ENCODE measurements around the gene CC2D1A.
"Not testable (repeated sequence)": the region's sequence is repeated elsewhere in the genome, so short reads cannot be mapped to it uniquely, and the experiment has no call there.

Gene CC2D1A

GRCh38 chr19:13968383-13968935 lies 62.5 kb downstream of the CC2D1A start:
- no peak for FAIRE-seq
- no peak for TF ChIP-seq POLR2A (IDR thresholded peaks at IDR 0.05; ENCODE audit: low read depth, low read length)
- TF ChIP-seq PAX5 (IDR thresholded peaks at IDR 0.05; ENCODE audit: insufficient read depth, low read length, severe bottlenecking) = no peak
- no peak for TF ChIP-seq SPI1 (IDR thresholded peaks at IDR 0.05; ENCODE audit: low read depth, low read length)
- TF ChIP-seq POLR2AphosphoS5 (IDR thresholded peaks at IDR 0.05; ENCODE audit: low read depth, low read length) = no peak
- no peak for TF ChIP-seq TAF1 (IDR thresholded peaks at IDR 0.05; ENCODE audit: low read depth, low read length)
- no peak for TF ChIP-seq POU2F2 (IDR thresholded peaks at IDR 0.05; ENCODE audit: low read depth, low read length)

GRCh38 chr19:13968999-13969398 lies 63.0 kb downstream of the CC2D1A start:
- FAIRE-seq (no peak), DNase-seq (ENCODE audit: insufficient read length, low spot score) (no peak)
- TF ChIP-seq POU2F2 (IDR thresholded peaks at IDR 0.05; ENCODE audit: low read depth, low read length) (no peak), SPI1 (IDR thresholded peaks at IDR 0.05; ENCODE audit: low read depth, low read length) (no peak), POLR2AphosphoS5 (IDR thresholded peaks at IDR 0.05; ENCODE audit: low read depth, low read length) (no peak), POLR2A (IDR thresholded peaks at IDR 0.05; ENCODE audit: low read depth, low read length) (no peak), TAF1 (IDR thresholded peaks at IDR 0.05; ENCODE audit: low read depth, low read length) (no peak), PAX5 (IDR thresholded peaks at IDR 0.05; ENCODE audit: insufficient read depth, low read length, severe bottlenecking) (no peak)

More at GRCh38 chr19:13968383-13968935, 62.5 kb downstream of the CC2D1A start:
- DNase-seq (ENCODE audit: insufficient read length, low spot score) = no peak

- no peak for DNase-seq (ENCODE audit: insufficient read length, low spot score)
- no peak for TF ChIP-seq POLR2AphosphoS5 (IDR thresholded peaks at IDR 0.05; ENCODE audit: low read depth, low read length)
- TF ChIP-seq TAF1 (IDR thresholded peaks at IDR 0.05; ENCODE audit: low read depth, low read length) = no peak
- no peak for TF ChIP-seq PAX5 (IDR thresholded peaks at IDR 0.05; ENCODE audit: insufficient read depth, low read length, severe bottlenecking)
- TF ChIP-seq SPI1 (IDR thresholded peaks at IDR 0.05; ENCODE audit: low read depth, low read length) = no peak
- no peak for TF ChIP-seq POU2F2 (IDR thresholded peaks at IDR 0.05; ENCODE audit: low read depth, low read length)
- TF ChIP-seq POLR2A (IDR thresholded peaks at IDR 0.05; ENCODE audit: low read depth, low read length) = no peak
These were observed 63.9 kb downstream of the CC2D1A start for GRCh38 chr19:13969897-13970296.

GRCh38 chr19:13971868-13972267 lies 65.9 kb downstream of the CC2D1A start:
- not testable (repeated sequence) for DNase-seq (ENCODE audit: insufficient read length, low spot score); FAIRE-seq

More at GRCh38 chr19:13969897-13970296, 63.9 kb downstream of the CC2D1A start:
- FAIRE-seq = no peak

GRCh38 chr19:13972368-13973155 lies 66.6 kb downstream of the CC2D1A start:
- TF ChIP-seq POLR2A (IDR thresholded peaks at IDR 0.05; ENCODE audit: low read depth, low read length) (no peak), POLR2AphosphoS5 (IDR thresholded peaks at IDR 0.05; ENCODE audit: low read depth, low read length) (no peak), POU2F2 (IDR thresholded peaks at IDR 0.05; ENCODE audit: low read depth, low read length) (no peak), PAX5 (IDR thresholded peaks at IDR 0.05; ENCODE audit: insufficient read depth, low read length, severe bottlenecking) (no peak), TAF1 (IDR thresholded peaks at IDR 0.05; ENCODE audit: low read depth, low read length) (no peak), SPI1 (IDR thresholded peaks at IDR 0.05; ENCODE audit: low read depth, low read length) (no peak)
- FAIRE-seq (no peak), DNase-seq (ENCODE audit: insufficient read length, low spot score) (no peak)

- FAIRE-seq; DNase-seq (ENCODE audit: insufficient read length, low spot score): not testable (repeated sequence)
These were observed 67.5 kb downstream of the CC2D1A start for GRCh38 chr19:13973479-13973878.

- TF ChIP-seq POLR2A (IDR thresholded peaks at IDR 0.05; ENCODE audit: low read depth, low read length) = no peak
- TF ChIP-seq POU2F2 (IDR thresholded peaks at IDR 0.05; ENCODE audit: low read depth, low read length) = no peak
- TF ChIP-seq POLR2AphosphoS5 (IDR thresholded peaks at IDR 0.05; ENCODE audit: low read depth, low read length) = no peak
- TF ChIP-seq TAF1 (IDR thresholded peaks at IDR 0.05; ENCODE audit: low read depth, low read length) = no peak
- no peak for TF ChIP-seq SPI1 (IDR thresholded peaks at IDR 0.05; ENCODE audit: low read depth, low read length)
- no peak for DNase-seq (ENCODE audit: insufficient read length, low spot score)
- FAIRE-seq = no peak
These were observed 68.1 kb downstream of the CC2D1A start for GRCh38 chr19:13974073-13974472.

GRCh38 chr19:13975870-13976269 lies 69.9 kb downstream of the CC2D1A start:
- no peak for FAIRE-seq
- TF ChIP-seq POLR2AphosphoS5 (IDR thresholded peaks at IDR 0.05; ENCODE audit: low read depth, low read length) (no peak), TAF1 (IDR thresholded peaks at IDR 0.05; ENCODE audit: low read depth, low read length) (no peak), SPI1 (IDR thresholded peaks at IDR 0.05; ENCODE audit: low read depth, low read length) (no peak), POLR2A (IDR thresholded peaks at IDR 0.05; ENCODE audit: low read depth, low read length) (no peak), POU2F2 (IDR thresholded peaks at IDR 0.05; ENCODE audit: low read depth, low read length) (no peak), PAX5 (IDR thresholded peaks at IDR 0.05; ENCODE audit: insufficient read depth, low read length, severe bottlenecking) (no peak)
- DNase-seq (ENCODE audit: insufficient read length, low spot score) = no peak

GRCh38 chr19:13976446-13976845 lies 70.4 kb downstream of the CC2D1A start:
- no peak for TF ChIP-seq POU2F2 (IDR thresholded peaks at IDR 0.05; ENCODE audit: low read depth, low read length)
- no peak for TF ChIP-seq SPI1 (IDR thresholded peaks at IDR 0.05; ENCODE audit: low read depth, low read length)
- no peak for TF ChIP-seq POLR2A (IDR thresholded peaks at IDR 0.05; ENCODE audit: low read depth, low read length)
- TF ChIP-seq TAF1 (IDR thresholded peaks at IDR 0.05; ENCODE audit: low read depth, low read length) = no peak
- TF ChIP-seq PAX5 (IDR thresholded peaks at IDR 0.05; ENCODE audit: insufficient read depth, low read length, severe bottlenecking) = no peak
- no peak for TF ChIP-seq POLR2AphosphoS5 (IDR thresholded peaks at IDR 0.05; ENCODE audit: low read depth, low read length)
- FAIRE-seq (no peak), DNase-seq (ENCODE audit: insufficient read length, low spot score) (no peak)

GRCh38 chr19:13977803-13978202 lies 71.8 kb downstream of the CC2D1A start:
- TF ChIP-seq POLR2AphosphoS5 (IDR thresholded peaks at IDR 0.05; ENCODE audit: low read depth, low read length) (no peak), POLR2A (IDR thresholded peaks at IDR 0.05; ENCODE audit: low read depth, low read length) (no peak), POU2F2 (IDR thresholded peaks at IDR 0.05; ENCODE audit: low read depth, low read length) (no peak), SPI1 (IDR thresholded peaks at IDR 0.05; ENCODE audit: low read depth, low read length) (no peak), TAF1 (IDR thresholded peaks at IDR 0.05; ENCODE audit: low read depth, low read length) (no peak), PAX5 (IDR thresholded peaks at IDR 0.05; ENCODE audit: insufficient read depth, low read length, severe bottlenecking) (no peak)
- no peak for DNase-seq (ENCODE audit: insufficient read length, low spot score)
- no peak for FAIRE-seq
